Ovary (tissue), 9 donors: ENCODE measurements around the gene AUTS2. TPM values are rescaled to one million over a fixed set of nuclear protein-coding genes. Genes with fewer than 3 reads are reported as not detected.

Source experiments
- DNase-seq, 5 donors: peaks; one replicate each; pipeline ENCODE4 v3.0.0-alpha.2; 2019 to 2020
- H3K27ac ChIP-seq, 2 donors: fragments of 200-600 bp; one replicate each; pipeline versions ENCODE4 v1.5.1 to v1.8.0; 2019 to 2022
- H3K27me3 ChIP-seq: fragments of 200-600 bp; one replicate; pipeline ENCODE4 v1.8.0; 2022
- H3K36me3 ChIP-seq: fragments of 200-600 bp; sonication (generic); one replicate; pipeline ENCODE4 v1.5.1; 2019
- H3K4me1 ChIP-seq: one replicate; pipeline ENCODE4 v1.8.1; 2013; ENCODE audit warnings: mild to moderate bottlenecking, moderate library complexity; ENCODE audit not compliant: insufficient read depth
- H3K4me3 ChIP-seq: fragments of 200-600 bp; sonication (generic); one replicate; pipeline ENCODE4 v1.5.1; 2017
- H3K9me3 ChIP-seq, 2 donors: fragments of 200-600 bp in 1 of 2; sonication (generic) in 1 of 2; one replicate each; pipeline versions ENCODE4 v1.5.1 to v1.8.1; 2013 to 2019; ENCODE audit warnings: mild to moderate bottlenecking in 1 of 2, moderate library complexity in 1 of 2
- CTCF ChIP-seq, 3 donors: fragments of 450-650 bp in 2 of 3; fragments of 200-600 bp in 1 of 3; IDR thresholded peaks; one replicate each; pipeline versions ENCODE4 v1.5.1 to v1.8.0; 2016 to 2022; ENCODE audit warnings: antibody characterized with exemption in 3 of 3, mild to moderate bottlenecking in 1 of 3
- EP300 ChIP-seq: sonication (generic); formaldehyde crosslinking; IDR thresholded peaks from one replicate; pipeline ENCODE4 v1.6.1; 2017; ENCODE audit warnings: antibody characterized with exemption
- POLR2A ChIP-seq: fragments of 450-650 bp; IDR thresholded peaks from one replicate; pipeline ENCODE4 v1.6.1; 2017; ENCODE audit warnings: antibody characterized with exemption, mild to moderate bottlenecking, moderate library complexity
- WGBS, 3 donors: extraction: QIAGEN DNeasy Blood & Tissue Kit in 1 of 3; methylation state at CpG; one replicate each; pipeline versions ENCODE4 v1.1.5 to v1.1.7; 2013 to 2017; 5-methylcytosine and 5-hydroxymethylcytosine counted together
- intact Hi-C, 4 donors: fragments of 100-400 bp; cut with DNase I; formaldehyde crosslinking; loops; one replicate each; pipeline versions ENCODE4 v1.11.0 to v1.15.1; 2022 to 2023
- polyA plus RNA-seq, 2 donors: library from polyadenylated mRNA; stranded (reverse); fragments of 200-250 nt in 1 of 2; fragments of 350-450 nt in 1 of 2; fragmentation: Illumina TruSeq in 1 of 2; extraction: RNeasy Lipid Tissue Mini Kit (QIAGEN cat#74804) in 1 of 2; gene quantifications; one replicate each; pipeline ENCODE4 v1.2.3, GENCODE V29; 2013 to 2014
- total RNA-seq, 7 donors: library from RNA; depleted of rRNA in 2 of 7; stranded (reverse); fragments of >200 nt in 2 of 7; fragmentation: NEBNext Ultra II Directional in 3 of 7; extraction: Animal tissue kit (Norgen Biotek cat#: 25700) in 3 of 7; gene quantifications; one replicate each; pipeline versions ENCODE4 v1.1.0 to v1.2.4, GENCODE V29; 2016 to 2023
- donor health status: DM: no; HTN: no; CAD: no; lungs with moderate emphysema.
- donor health status: DM: no; HTN: no; CAD: no.
- donor health status: Bipolar disorder and iron deficiency.
- donor health status: DM: yes; HTN: yes; CAD: no.
- donor health status: DM: no; HTN: no; CAD: no.
- donor health status: DM: yes; HTN: yes; CAD: no.

Gene AUTS2
- total and polyA plus RNA-seq, 9 donors: 18.3 to 60.9 (median 44.9) TPM

DNA sequence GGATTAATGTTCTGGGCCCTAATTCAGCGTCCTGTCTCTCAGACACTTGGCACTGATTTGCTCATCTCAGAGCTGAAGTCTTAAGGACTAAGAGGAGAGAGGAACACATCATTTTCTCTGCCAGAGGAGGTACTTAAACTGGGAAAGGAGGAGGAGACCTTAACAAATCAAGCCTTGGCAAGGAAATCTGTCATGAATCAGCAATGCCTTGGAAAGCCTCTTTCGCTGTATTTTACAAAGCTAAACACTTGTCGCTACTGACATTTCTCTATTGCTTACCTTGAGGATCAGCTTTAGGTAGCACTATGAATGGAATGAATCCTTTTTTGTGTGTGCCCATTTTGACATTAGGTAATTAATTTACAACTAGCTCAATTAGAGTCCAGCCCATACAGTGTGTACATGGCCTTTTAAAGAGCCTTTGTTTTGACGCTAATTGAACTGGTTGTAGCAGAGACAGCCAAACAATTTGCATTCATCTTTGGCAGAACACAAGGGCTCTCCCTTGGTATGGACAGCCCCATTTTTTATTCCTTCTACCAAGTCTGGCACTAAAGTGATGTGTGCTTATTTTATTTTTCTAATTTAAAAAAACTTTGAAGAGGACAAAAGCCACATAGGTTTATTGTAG, 37.4 kb downstream of the AUTS2 start:
- Histone ChIP-seq H3K27me3 (no peaks in the 10 kb centered on the region), H3K27ac (no peak overlapping the region), H3K36me3 (no peaks in the 10 kb centered on the region), H3K9me3 (no peaks in the 10 kb centered on the region), H3K4me3 (no peak overlapping the region), H3K4me1 (peaks cover 3% of the 10 kb centered on the region)
- WGBS, 3 donors: 72 to 86% (median 82%) methylated on average over 4 of the region's 4 CpGs
- intact Hi-C loops: no loop called here
- TF ChIP-seq EP300 (no peak), CTCF (IDR thresholded peaks at IDR 0.05) (no peak), POLR2A (no peak)
- no peak for DNase-seq

GRCh38 chr7:69638674-69639073, 40.4 kb downstream of the AUTS2 start:
- TF ChIP-seq CTCF (IDR thresholded peaks at IDR 0.05): no peak
- no peak for TF ChIP-seq POLR2A
- no peak for TF ChIP-seq EP300
- H3K4me1 ChIP-seq: peaks cover 2% of the 10 kb centered on the region

DNA sequence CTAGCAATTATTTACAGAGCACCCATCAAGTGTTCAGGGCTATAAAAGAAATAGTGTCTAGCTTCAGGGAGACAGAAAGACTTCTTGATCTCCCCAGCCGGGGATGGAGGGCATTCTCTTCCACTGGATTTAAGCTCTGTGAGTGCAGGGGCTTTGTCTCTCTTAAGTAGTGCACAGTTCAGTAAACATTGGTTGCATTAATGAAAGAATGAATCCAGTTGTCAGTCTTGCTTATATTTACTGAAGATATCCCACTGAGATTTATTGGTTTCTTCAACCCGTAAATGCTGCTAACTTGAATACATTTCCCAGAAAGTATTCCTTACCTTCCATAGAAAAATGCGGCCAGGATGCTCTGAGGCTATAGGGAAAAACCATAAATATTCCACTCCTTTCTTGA, 41.9 kb downstream of the AUTS2 start:
- Histone ChIP-seq H3K27ac (no peak overlapping the region), H3K27me3 (no peaks in the 10 kb centered on the region), H3K4me3 (no peak overlapping the region), H3K36me3 (no peaks in the 10 kb centered on the region), H3K9me3 (no peaks in the 10 kb centered on the region), H3K4me1 (peaks cover 3% of the 10 kb centered on the region)
- WGBS, 3 donors: 93 to 97% (median 96%) methylated on average over 3 of the region's 3 CpGs
- intact Hi-C loops: no loop called here
- TF ChIP-seq CTCF (IDR thresholded peaks at IDR 0.05): no peak
- no peak for DNase-seq

More at GRCh38 chr7:69638674-69639073, 40.4 kb downstream of the AUTS2 start:
- no peak overlapping the region for H3K4me3 ChIP-seq
- WGBS, 3 donors: 94 to 96% (median 96%) methylated on average over 1 of the region's 1 CpG
- no peaks in the 10 kb centered on the region for H3K36me3 ChIP-seq
- H3K27me3 ChIP-seq: no peaks in the 10 kb centered on the region
- H3K9me3 ChIP-seq: no peaks in the 10 kb centered on the region
- H3K27ac ChIP-seq: no peak overlapping the region
- no peak for DNase-seq
- intact Hi-C loops: no loop called here

GRCh38 chr7:69640925-69641594, 42.8 kb downstream of the AUTS2 start:
- WGBS, 3 donors: 93 to 95% (median 94%) methylated on average over 5 of the region's 5 CpGs
- intact Hi-C loops: no loop called here
- Histone ChIP-seq H3K27me3 (no peaks in the 10 kb centered on the region), H3K27ac (no peak overlapping the region), H3K9me3 (no peaks in the 10 kb centered on the region), H3K36me3 (no peaks in the 10 kb centered on the region), H3K4me1 (peaks cover 3% of the 10 kb centered on the region), H3K4me3 (no peak overlapping the region)
- DNase-seq: no peak
- TF ChIP-seq POLR2A (no peak), CTCF (IDR thresholded peaks at IDR 0.05) (no peak), EP300 (no peak)
